GM21528 (cell line): ENCODE data around the gene ATF7IP2.
"Not testable (repeated sequence)": the region's sequence is repeated elsewhere in the genome, so short reads cannot be mapped to it uniquely, and the experiment has no call there.

Experiments used
- ATAC-seq: cut with Tn5 transposase; IDR thresholded peaks from one replicate; pipeline ENCODE4 v1.9.1; 2021; ENCODE audit warnings: mild to moderate bottlenecking, moderate library complexity; ENCODE audit not compliant: unreplicated experiment, low FRiP score

ATF7IP2 gene

DNA sequence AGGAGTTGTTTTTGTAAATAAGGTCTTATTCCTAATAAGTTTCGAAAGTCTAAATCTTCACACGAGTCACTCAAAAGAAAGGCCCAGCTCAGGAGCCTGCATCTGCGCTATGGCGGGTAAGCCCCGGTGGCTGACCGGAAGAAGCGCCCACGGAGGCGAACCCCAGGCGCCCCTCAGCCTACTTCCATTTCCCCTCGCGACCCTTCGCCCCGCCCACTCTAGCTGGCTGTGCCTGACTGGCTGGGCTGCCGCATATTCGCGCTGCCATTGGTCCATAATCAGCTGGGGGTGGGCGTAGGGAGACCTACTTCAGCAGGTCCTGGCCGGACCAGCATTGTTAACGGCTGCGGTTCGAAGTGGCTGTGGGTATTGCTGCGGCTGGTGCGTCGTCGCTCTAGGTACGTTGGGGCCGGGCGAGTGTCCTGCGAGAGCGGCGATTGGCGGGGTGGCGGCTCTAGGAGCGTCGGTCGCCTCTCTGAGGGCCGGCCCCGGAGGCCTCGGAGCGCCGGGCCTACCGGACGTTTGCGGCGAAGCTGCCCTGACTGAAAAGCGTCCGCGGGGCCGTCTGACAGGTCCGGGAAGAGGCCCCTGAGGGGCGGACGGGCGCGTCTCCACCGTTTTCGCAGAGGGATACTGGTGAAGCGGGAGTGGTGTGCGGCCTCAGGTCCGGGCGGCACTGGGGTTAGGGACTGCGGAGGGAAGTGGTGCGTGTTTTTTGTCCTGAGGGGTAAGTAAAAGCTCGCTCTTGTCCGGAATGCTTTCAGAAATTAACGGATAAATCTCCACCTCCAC, at the start of gene ATF7IP2:
TSS of gene ATF7IP2 (plus strand) at position 337 of the 792 bp plus-strand sequence. CDS start 44,560 bp downstream, outside the sequence.
- ATAC-seq, result peak; percentile 93

DNA sequence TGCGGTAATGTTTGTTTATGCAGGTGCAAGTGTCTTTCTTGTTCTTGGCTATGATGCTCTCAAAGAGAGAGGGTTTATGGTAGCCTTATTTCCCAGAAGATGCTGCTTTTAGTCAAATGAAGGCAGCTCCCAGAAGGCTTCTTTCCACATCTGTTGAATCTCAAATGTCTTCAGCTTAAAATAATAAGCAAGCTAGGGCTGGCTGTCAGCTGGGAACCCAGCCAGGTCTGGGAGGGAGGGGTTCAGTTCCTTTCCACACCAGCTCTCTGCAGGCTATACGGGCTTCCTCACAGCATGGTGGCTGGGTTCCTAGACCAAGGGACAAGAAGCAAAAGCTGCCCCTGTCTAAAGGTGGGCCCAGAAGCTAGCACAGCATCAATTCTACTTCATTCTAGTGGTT, 47.4 kb upstream of the ATF7IP2 start:
- no peak for ATAC-seq

- no peak for ATAC-seq
Measured at GRCh38 chr16:10339777-10340732, 45.8 kb upstream of the ATF7IP2 start.

GRCh38 chr16:10343124-10343760, 42.6 kb upstream of the ATF7IP2 start:
- no peak for ATAC-seq

- ATAC-seq, result not testable (repeated sequence)
Measured at GRCh38 chr16:10344699-10345098, 41.2 kb upstream of the ATF7IP2 start.

DNA sequence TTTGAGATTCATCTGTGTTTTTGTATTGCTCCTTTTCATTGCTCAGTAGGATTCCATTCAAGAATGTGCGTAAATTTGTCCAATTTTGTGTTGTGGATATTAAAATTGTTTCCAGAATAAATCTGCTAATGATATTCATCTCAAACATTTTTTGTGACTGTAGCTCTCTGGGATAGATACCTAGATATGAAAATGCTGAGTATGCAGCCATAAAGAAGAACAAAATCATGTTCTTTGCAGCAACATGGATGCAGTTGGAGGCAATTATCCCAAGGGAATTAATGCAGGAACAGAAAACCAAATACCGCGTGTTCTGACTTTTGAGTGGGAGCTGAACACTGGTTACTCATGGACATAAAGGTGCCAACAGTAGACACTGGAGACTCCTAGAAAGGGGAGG, 40.2 kb upstream of the ATF7IP2 start:
- no peak for ATAC-seq

DNA sequence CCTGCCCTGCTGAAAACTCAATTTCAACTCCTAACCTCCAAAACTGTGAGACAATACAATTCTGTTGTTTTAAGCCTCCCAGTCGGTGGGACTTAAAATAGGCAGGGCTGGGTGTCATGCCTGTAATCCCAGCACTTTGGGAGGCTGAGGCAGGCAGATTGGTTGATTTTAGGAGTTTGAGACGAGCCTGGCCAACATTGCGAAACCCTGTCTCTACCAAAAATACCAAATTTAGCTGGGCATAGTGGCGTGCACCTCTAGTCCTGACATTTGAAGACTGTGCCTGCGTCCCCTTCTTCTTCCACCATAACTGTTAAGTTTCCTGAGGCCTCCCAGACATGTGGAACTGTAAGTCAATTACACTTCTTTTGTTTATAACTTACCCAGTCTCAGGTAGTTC, 36.0 kb upstream of the ATF7IP2 start:
- ATAC-seq, result no peak

DNA sequence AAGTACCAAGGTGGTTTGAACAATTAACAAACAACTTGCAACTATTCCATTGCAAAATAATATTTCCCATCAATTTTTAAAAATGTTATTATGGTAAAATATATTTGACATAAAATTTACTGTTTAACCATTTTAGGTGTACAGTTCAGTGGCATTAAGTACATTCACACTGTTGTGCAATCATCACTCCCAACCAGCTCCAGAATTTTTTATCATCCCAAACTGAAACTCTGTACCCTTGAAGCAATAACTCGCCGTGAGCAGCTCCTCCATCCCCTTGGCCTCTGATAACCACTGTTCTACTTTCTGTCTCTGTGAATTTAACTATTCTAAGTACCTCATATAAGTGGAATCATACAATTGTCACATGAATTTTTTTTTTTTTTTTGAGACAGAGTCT, 33.6 kb upstream of the ATF7IP2 start:
- ATAC-seq, result no peak

GRCh38 chr16:10355589-10355988, 30.3 kb upstream of the ATF7IP2 start:
- no peak for ATAC-seq

DNA sequence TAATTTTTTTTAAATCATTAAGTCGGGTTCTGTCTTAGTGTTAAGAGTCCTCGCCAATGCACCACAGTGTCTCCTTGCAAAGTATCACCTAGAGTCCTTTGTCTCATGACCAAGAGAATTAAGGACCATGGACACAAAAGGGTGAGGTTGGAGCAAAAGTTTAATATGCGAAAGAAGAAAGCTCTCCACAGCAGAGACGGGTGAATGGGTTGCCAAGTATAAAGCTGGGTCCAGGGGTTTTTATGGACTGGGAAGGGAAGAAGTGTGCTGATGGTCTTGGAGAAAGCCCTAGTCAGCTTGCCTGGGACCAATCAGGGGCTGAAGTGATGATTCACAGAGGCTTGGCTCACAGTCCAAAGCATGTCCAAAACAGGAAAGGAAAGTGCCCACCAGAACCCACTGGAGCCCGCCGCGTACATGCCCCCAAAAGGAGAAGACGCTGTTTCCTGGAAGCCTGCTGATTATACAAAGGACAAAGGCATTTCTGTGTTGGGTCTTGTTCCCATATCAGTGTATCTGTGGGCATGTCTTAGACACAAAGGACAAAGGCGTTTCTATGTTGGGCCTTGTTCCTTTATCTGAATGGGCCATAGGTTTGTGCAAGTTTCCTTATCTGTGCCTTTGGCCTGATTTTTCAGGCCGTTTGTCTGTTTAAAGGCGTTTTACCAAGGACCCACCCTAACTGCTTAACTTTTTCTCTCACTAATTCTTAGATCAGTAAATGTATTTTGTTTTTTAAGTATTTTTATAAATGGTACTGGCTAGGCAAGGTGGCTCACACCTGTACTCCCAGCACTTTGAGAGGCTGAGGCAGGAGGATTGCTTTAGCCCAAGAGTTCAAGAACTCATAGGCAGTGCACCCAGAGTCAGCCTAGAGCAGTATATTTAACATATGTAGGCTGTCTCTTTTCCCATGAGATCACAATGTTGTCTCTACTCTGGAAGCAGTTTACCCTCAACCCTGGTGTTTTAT, 28.7 kb upstream of the ATF7IP2 start:
- ATAC-seq, result no peak

- ATAC-seq, result not testable (repeated sequence)
Measured at GRCh38 chr16:10361747-10362076, 24.1 kb upstream of the ATF7IP2 start.

GRCh38 chr16:10362077-10362863, 23.6 kb upstream of the ATF7IP2 start:
- no peak for ATAC-seq

- not testable (repeated sequence) for ATAC-seq
Measured at GRCh38 chr16:10362864-10363197, 23.0 kb upstream of the ATF7IP2 start.

DNA sequence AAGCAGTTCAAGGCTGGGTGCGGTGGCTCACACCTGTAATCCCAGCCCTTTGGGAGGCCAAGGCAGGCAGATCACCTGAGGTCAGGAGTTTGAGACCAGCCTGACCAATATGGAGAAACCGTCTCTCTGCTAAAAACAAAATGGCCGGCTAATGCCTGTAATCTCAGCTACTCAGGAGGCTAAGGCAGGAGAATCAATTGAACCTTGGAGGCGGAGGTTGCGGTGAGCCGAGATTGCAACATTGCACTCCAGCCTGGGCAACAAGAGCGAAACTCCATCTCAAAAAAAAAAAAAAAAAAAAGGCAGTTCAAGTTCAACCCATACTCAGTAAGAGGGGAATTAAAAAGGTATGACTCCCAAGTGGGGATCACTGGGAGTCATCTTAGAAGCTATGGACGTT, 19.2 kb upstream of the ATF7IP2 start:
- not testable (repeated sequence) for ATAC-seq

DNA sequence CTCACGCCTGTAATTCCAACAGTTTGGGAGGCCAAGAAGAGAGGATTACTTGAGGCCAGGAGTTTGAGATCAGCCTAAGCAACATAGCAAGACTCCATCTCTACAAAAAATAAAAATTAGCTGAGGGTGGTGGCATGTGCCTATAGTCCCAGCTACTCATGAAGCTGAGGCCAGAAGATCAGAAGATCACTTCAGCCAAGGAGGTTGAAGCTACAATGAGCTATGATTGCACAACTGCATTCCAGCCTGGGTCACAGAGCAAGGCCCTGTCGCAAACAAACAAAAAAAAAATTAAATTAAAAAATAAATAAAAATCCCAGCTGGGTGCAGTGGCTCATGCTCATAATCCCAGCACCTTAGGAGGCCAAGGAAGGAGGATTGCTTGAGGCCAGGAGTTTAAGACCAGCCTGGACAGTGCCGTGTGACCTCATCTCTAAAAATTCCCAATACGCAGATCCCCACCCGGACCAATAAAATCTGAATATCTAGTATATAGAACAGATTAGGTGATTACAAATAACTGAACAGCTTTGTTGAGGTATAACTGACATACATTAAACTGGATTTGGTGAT, 18.2 kb upstream of the ATF7IP2 start:
- ATAC-seq, result no peak

DNA sequence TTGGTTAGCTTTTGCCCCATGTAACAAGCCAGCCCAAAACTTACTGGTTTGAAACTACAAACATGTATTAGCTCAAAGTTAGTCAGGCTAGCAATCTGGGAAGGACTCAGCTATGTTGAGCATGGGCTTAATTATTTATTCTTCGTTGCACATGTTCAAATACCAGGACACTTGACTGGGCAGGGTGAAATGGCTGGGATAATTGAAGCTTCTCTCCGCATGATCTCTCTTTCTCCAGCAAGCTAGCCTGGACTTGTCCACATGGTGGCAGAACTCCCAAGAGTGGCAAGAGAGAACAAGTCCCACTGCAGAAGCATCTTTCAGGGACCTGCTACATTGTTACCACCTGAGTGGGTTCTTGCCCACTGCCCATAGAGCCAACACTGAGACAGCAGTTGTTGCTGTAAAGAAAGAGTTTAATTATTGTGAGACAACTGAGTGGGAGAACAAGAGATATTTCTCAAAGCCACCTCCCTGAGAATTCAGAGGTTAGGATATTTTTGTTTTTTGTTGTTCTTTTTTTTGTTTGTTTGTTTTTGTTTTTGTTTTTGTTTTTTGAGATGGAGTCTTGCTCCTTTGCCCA, 16.8 kb upstream of the ATF7IP2 start:
- ATAC-seq, result no peak

DNA sequence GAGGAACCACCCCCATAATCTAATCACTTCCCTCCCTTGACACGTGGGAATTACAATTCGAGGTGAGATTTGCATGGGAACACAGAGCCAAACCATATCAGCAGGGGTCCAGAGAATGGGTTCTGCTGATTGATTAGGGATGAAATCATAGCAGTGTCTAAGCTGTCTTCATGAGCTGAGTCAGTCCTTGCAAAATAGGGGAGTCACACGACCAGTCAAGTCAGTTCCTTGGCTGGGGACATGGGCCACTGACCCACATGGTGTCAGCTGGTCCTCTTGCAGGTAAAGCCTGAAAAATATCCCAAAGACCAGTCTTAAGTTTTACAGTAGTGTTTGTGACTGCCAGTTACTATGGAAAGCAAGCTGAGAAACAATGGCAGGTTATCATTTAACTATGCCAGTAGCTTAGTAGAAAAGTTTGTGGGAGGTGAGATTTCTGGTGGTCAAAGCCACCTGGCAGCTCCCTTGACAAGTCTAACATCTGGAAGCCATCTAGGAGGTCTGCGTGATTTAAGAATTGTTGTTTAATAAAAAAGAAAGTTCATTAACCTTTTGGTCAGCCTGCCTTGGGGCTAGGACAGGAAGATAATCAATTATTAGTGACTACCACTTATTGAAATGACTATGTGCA, 15.7 kb upstream of the ATF7IP2 start:
- peak; percentile 49 for ATAC-seq

DNA sequence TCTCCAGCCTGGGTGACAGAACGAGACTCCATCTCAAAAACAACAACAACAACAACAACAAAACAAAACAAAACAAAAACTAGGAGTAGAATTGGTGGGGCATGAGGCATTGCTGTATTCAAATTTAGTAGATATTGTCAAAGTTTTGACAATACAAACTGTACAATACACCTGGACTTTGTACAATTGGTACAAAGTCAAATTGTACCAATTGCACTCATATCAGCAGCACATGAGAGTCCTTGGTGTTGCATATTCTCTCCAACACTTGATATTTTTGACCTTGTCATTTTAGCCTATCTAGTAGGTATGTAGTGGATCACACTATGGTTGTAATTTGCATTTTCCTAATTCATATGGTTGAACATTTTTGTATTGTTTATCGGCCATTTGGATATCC, 14.3 kb upstream of the ATF7IP2 start:
- no peak for ATAC-seq
